Erythroblast (primary cell): ENCODE results near the gene ZNF423.

ENCODE experiments used
- GATA1 ChIP-seq: IDR thresholded peaks from 2 replicates; pipeline ENCODE4 v1.6.1; 2011; ENCODE audit warnings: low read depth, mild to moderate bottlenecking, control low read depth, low read length, moderate library complexity
- POLR2A ChIP-seq: IDR thresholded peaks from 2 replicates; pipeline ENCODE4 v1.6.1; 2011; ENCODE audit warnings: mild to moderate bottlenecking, low read length

GRCh38 chr16:49531931-49532840, 323.7 kb downstream of the ZNF423 start:
- TF ChIP-seq POLR2A = no peak
- no peak for TF ChIP-seq GATA1
